Measurements from ENCODE around the gene GTF3C1.

GRCh38 chr16:27450196-27450549 lies 99.5 kb downstream of the GTF3C1 start:
- TF ChIP-seq CTCF (IDR thresholded peaks at IDR 0.05) (no peak), ZFX (IDR thresholded peaks at IDR 0.05; ENCODE audit: borderline replicate concordance) (no peak)

Data from 22Rv1 (cell line).